HL-60 (cell line): ENCODE results near the gene LMBRD2.
A peak's percentile ranks its signal among the peaks of the same experiment; 100 is the strongest.

Source experiments
- CTCF ChIP-seq: IDR thresholded peaks from one replicate; pipeline ENCODE4 v1.5.1; 2011; ENCODE audit warnings: low read length, control low read depth, inconsistent platforms; ENCODE audit not compliant: insufficient read depth
- GABPA ChIP-seq: IDR thresholded peaks from 2 replicates; pipeline ENCODE4 v1.6.1; 2012; ENCODE audit warnings: low read depth
- POLR2AphosphoS5 ChIP-seq: IDR thresholded peaks from 2 replicates; pipeline ENCODE4 v1.6.1; 2012; ENCODE audit warnings: low read depth
- REST ChIP-seq: IDR thresholded peaks from 2 replicates; pipeline ENCODE4 v1.6.1; 2012; ENCODE audit warnings: low read depth; ENCODE audit not compliant: insufficient replicate concordance
- SPI1 ChIP-seq: IDR thresholded peaks from 2 replicates; pipeline ENCODE4 v1.6.1; 2012; ENCODE audit warnings: low read depth, mild to moderate bottlenecking, borderline replicate concordance

- TF ChIP-seq CTCF (peak; percentile 4), POLR2AphosphoS5 (no peak), GABPA (no peak), REST (no peak), SPI1 (no peak)
These were observed 78.0 kb downstream of the LMBRD2 start for GRCh38 chr5:36073595-36074216.
